ENCODE measurements around the gene TIMM13. TPM values are rescaled to one million over a fixed set of nuclear protein-coding genes. Genes with fewer than 3 reads are reported as not detected.
"Not testable (repeated sequence)": the region's sequence is repeated elsewhere in the genome, so short reads cannot be mapped to it uniquely, and the experiment has no call there.

Gene TIMM13
- total RNA-seq (2014; rRNA removed; shearing (Covaris generic); ENCODE audit: low replicate concordance), result 49.3 and 66.5 TPM in 2 replicates

- Histone ChIP-seq H3K79me2 (ENCODE audit: low read length) (peaks cover 21% of the 10 kb centered on the region), H3K27ac (ENCODE audit: low read length) (peak within 1 kb of the TSS; percentile 86), H3K4me2 (ENCODE audit: low read depth, low read length, poor library complexity, severe bottlenecking) (peak within 1 kb of the TSS; percentile 97), H2AFZ (ENCODE audit: low read length) (peak within 1 kb of the TSS; percentile 83; the same call in 1 of the 2 replicates), H3K4me1 (ENCODE audit: low read length) (peaks cover 14% of the 10 kb centered on the region), H3K27me3 (ENCODE audit: low read length) (no peaks in the 10 kb centered on the region), H3K4me3 (ENCODE audit: low read length) (peak within 1 kb of the TSS; percentile 86), H3K9ac (ENCODE audit: low read length) (peak within 1 kb of the TSS; percentile 99), H3K36me3 (ENCODE audit: insufficient read depth, low read length) (no peaks in the 10 kb centered on the region), H3K9me3 (ENCODE audit: low read length) (no peaks in the 10 kb centered on the region), H4K20me1 (ENCODE audit: insufficient read depth, low read depth, low read length) (peaks cover 22% of the 10 kb centered on the region), H3K9me2 (replicated peaks; ENCODE audit: insufficient read depth, low read length) (no peaks in the 10 kb centered on the region)
- DNase-seq, result peak; percentile 98
These were observed at the start of gene TIMM13 for GRCh38 chr19:2427429-2428320. TIMM13 (minus strand) TSS chr19:2427586; CDS start chr19:2427533, 53 bp downstream.

- Histone ChIP-seq H3K4me2 (ENCODE audit: low read depth, low read length, poor library complexity, severe bottlenecking) (peak overlapping the region; percentile 83), H3K9me3 (ENCODE audit: low read length) (no peaks in the 10 kb centered on the region), H3K9ac (ENCODE audit: low read length) (peak overlapping the region; percentile 81), H3K36me3 (ENCODE audit: insufficient read depth, low read length) (no peaks in the 10 kb centered on the region; the same call in 1 of the 2 replicates), H3K4me1 (ENCODE audit: low read length) (peaks cover 50% of the 10 kb centered on the region), H3K4me3 (ENCODE audit: low read length) (peak overlapping the region; percentile 75), H3K27me3 (ENCODE audit: low read length) (no peaks in the 10 kb centered on the region), H2AFZ (ENCODE audit: low read length) (no peak overlapping the region), H4K20me1 (ENCODE audit: insufficient read depth, low read depth, low read length) (peaks cover 9% of the 10 kb centered on the region; the same call in 1 of the 2 replicates), H3K79me2 (ENCODE audit: low read length) (no peaks in the 10 kb centered on the region; the same call in 1 of the 2 replicates), H3K27ac (ENCODE audit: low read length) (peak overlapping the region; percentile 40), H3K9me2 (replicated peaks; ENCODE audit: insufficient read depth, low read length) (no peaks in the 10 kb centered on the region)
- DNase-seq, result peak; percentile 66
These were observed 49.2 kb upstream of the TIMM13 start for GRCh38 chr19:2476451-2477140.

GRCh38 chr19:2475702-2476450, 48.5 kb upstream of the TIMM13 start, which contains the start of gene GADD45B:
GADD45B (plus strand) TSS chr19:2476127; CDS start chr19:2476359, 232 bp downstream.
- peak; percentile 99 for DNase-seq
- Histone ChIP-seq H3K9me3 (ENCODE audit: low read length) (no peaks in the 10 kb centered on the region), H3K4me2 (ENCODE audit: low read depth, low read length, poor library complexity, severe bottlenecking) (peak within 1 kb of the TSS; percentile 83), H3K27me3 (ENCODE audit: low read length) (no peaks in the 10 kb centered on the region), H3K36me3 (ENCODE audit: insufficient read depth, low read length) (no peaks in the 10 kb centered on the region; the same call in 1 of the 2 replicates), H4K20me1 (ENCODE audit: insufficient read depth, low read depth, low read length) (peaks cover 9% of the 10 kb centered on the region; the same call in 1 of the 2 replicates), H3K79me2 (ENCODE audit: low read length) (no peaks in the 10 kb centered on the region; the same call in 1 of the 2 replicates), H3K9ac (ENCODE audit: low read length) (peak within 1 kb of the TSS; percentile 81), H3K4me1 (ENCODE audit: low read length) (peaks cover 50% of the 10 kb centered on the region), H3K27ac (ENCODE audit: low read length) (peak within 1 kb of the TSS; percentile 40), H3K4me3 (ENCODE audit: low read length) (peak within 1 kb of the TSS; percentile 75), H3K9me2 (replicated peaks; ENCODE audit: insufficient read depth, low read length) (no peaks in the 10 kb centered on the region), H2AFZ (ENCODE audit: low read length) (no peak within 1 kb of the TSS)

GRCh38 chr19:2475018-2475701, 47.8 kb upstream of the TIMM13 start:
- no peaks in the 10 kb centered on the region for H3K9me3 ChIP-seq (ENCODE audit: low read length)
- peaks cover 50% of the 10 kb centered on the region for H3K4me1 ChIP-seq (ENCODE audit: low read length)
- H3K27me3 ChIP-seq (ENCODE audit: low read length), result no peaks in the 10 kb centered on the region
- H3K27ac ChIP-seq (ENCODE audit: low read length), result no peak overlapping the region
- DNase-seq, result peak; percentile 51
- peaks cover 9% of the 10 kb centered on the region; the same call in 1 of the 2 replicates for H4K20me1 ChIP-seq (ENCODE audit: insufficient read depth, low read depth, low read length)
- no peaks in the 10 kb centered on the region for H3K9me2 ChIP-seq (replicated peaks; ENCODE audit: insufficient read depth, low read length)
- H3K4me3 ChIP-seq (ENCODE audit: low read length), result no peak overlapping the region; the same call in 1 of the 2 replicates
- no peaks in the 10 kb centered on the region; the same call in 1 of the 2 replicates for H3K79me2 ChIP-seq (ENCODE audit: low read length)
- H3K4me2 ChIP-seq (ENCODE audit: low read depth, low read length, poor library complexity, severe bottlenecking), result peak overlapping the region; percentile 47
- H2AFZ ChIP-seq (ENCODE audit: low read length), result no peak overlapping the region
- H3K36me3 ChIP-seq (ENCODE audit: insufficient read depth, low read length), result no peaks in the 10 kb centered on the region; the same call in 1 of the 2 replicates
- H3K9ac ChIP-seq (ENCODE audit: low read length), result no peak overlapping the region

GRCh38 chr19:2474232-2475017, 47.0 kb upstream of the TIMM13 start:
- Histone ChIP-seq H3K4me2 (ENCODE audit: low read depth, low read length, poor library complexity, severe bottlenecking) (peak overlapping the region; percentile 47), H3K27me3 (ENCODE audit: low read length) (no peaks in the 10 kb centered on the region), H3K4me1 (ENCODE audit: low read length) (peaks cover 47% of the 10 kb centered on the region), H3K27ac (ENCODE audit: low read length) (no peak overlapping the region), H3K9ac (ENCODE audit: low read length) (no peak overlapping the region), H3K9me2 (replicated peaks; ENCODE audit: insufficient read depth, low read length) (no peaks in the 10 kb centered on the region), H3K79me2 (ENCODE audit: low read length) (no peaks in the 10 kb centered on the region; the same call in 1 of the 2 replicates), H3K4me3 (ENCODE audit: low read length) (no peak overlapping the region; the same call in 1 of the 2 replicates), H3K9me3 (ENCODE audit: low read length) (no peaks in the 10 kb centered on the region), H3K36me3 (ENCODE audit: insufficient read depth, low read length) (no peaks in the 10 kb centered on the region; the same call in 1 of the 2 replicates), H4K20me1 (ENCODE audit: insufficient read depth, low read depth, low read length) (peaks cover 9% of the 10 kb centered on the region; the same call in 1 of the 2 replicates), H2AFZ (ENCODE audit: low read length) (no peak overlapping the region)
- peak; percentile 93 for DNase-seq

- H3K36me3 ChIP-seq (ENCODE audit: insufficient read depth, low read length); DNase-seq; H3K9me3 ChIP-seq (ENCODE audit: low read length); H3K9me2 ChIP-seq (replicated peaks; ENCODE audit: insufficient read depth, low read length); H3K27me3 ChIP-seq (ENCODE audit: low read length); H3K79me2 ChIP-seq (ENCODE audit: low read length); H3K9ac ChIP-seq (ENCODE audit: low read length); H2AFZ ChIP-seq (ENCODE audit: low read length); H3K4me2 ChIP-seq (ENCODE audit: low read depth, low read length, poor library complexity, severe bottlenecking); H3K27ac ChIP-seq (ENCODE audit: low read length); H4K20me1 ChIP-seq (ENCODE audit: insufficient read depth, low read depth, low read length); H3K4me3 ChIP-seq (ENCODE audit: low read length); H3K4me1 ChIP-seq (ENCODE audit: low read length): not testable (repeated sequence)
These were observed 42.5 kb upstream of the TIMM13 start for GRCh38 chr19:2469915-2470200.

Measured in Karpas-422 (cell line).